ENCODE measurements around the gene PTPA. TPM values are rescaled to one million over a fixed set of nuclear protein-coding genes. Genes with fewer than 3 reads are reported as not detected.
A peak's percentile ranks its signal among the peaks of the same experiment; 100 is the strongest.

Gene PTPA
- total and polyA plus RNA-seq, 2 donors (not counting 1 experiment from before 2014, with no cell fraction given), result 35.0 to 73.9 TPM

DNA sequence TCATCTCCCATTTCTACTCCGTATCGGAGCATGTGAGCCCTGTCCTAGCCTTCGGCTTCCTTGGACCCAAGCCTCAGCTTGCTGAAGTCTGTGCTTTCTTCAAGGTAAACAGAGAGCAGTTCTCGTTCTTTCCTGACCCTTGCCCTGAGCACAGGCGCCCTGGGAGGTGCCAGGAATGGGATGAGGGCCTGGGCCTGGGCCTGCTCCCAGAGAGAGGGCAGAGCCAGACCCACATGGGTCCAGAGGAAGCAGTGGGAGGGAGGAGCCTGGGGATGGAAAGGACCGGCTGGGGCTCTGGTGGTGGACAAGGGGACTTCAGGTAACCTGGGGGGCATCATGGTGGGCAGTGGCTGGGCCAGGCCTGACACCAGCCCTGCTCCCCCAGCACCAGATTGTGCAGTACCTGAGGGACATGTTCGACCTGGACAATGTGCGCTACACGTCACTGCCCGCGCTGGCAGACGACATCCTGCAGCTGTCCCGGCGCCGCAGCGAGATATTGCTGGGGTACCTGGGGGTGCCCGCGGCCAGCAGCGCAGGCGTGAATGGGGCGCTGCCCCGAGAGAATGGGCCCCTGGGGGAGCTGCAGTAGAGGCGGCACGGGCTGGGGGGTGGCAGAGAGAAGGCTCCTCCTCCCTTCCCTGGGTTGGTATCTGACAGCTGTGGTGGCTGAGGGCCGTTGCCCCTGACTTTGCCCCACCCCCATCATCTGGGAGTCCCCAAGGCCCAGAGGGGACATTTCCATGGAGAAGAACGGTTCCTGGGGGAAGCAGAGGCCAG is 41.2 kb upstream of the PTPA start:
- TF ChIP-seq, protein P1, sequence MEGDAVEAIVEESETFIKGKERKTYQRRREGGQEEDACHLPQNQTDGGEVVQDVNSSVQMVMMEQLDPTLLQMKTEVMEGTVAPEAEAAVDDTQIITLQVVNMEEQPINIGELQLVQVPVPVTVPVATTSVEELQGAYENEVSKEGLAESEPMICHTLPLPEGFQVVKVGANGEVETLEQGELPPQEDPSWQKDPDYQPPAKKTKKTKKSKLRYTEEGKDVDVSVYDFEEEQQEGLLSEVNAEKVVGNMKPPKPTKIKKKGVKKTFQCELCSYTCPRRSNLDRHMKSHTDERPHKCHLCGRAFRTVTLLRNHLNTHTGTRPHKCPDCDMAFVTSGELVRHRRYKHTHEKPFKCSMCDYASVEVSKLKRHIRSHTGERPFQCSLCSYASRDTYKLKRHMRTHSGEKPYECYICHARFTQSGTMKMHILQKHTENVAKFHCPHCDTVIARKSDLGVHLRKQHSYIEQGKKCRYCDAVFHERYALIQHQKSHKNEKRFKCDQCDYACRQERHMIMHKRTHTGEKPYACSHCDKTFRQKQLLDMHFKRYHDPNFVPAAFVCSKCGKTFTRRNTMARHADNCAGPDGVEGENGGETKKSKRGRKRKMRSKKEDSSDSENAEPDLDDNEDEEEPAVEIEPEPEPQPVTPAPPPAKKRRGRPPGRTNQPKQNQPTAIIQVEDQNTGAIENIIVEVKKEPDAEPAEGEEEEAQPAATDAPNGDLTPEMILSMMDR (IDR thresholded peaks at IDR 0.05), result peak; percentile 6
- TF ChIP-seq EZH2 (IDR thresholded peaks at IDR 0.05; ENCODE audit: borderline replicate concordance, insufficient read depth, low read depth, low read length, poor library complexity, severe bottlenecking), result no peak
- ATAC-seq (ENCODE audit: low read depth) (no peak), DNase-seq (no peak)
- H4K20me1 ChIP-seq (ENCODE audit: control insufficient read depth, insufficient read depth, low read length, poor library complexity, severe bottlenecking), result no peaks in the 10 kb centered on the region
- H3K9me3 ChIP-seq (ENCODE audit: control extremely low read depth in 1 of 3, control insufficient read depth in 2 of 3, insufficient read depth in 1 of 3, low read length in 2 of 3), result no peaks in the 10 kb centered on the region
- POLR2A ChIA-PET, result interaction anchor here (0.6 to 2.3 kb wide), 3 partner anchors 11 to 40 kb away, joined by 3 to 15 read pairs (median 4); partner anchors contain the start of genes DOLPP1 and MIGA2
- no peaks in the 10 kb centered on the region for H3K27me3 ChIP-seq (replicated peaks in 1 of 4; ENCODE audit: control extremely low read depth in 1 of 4, control insufficient read depth in 3 of 4, insufficient read depth in 4 of 4, low read length in 3 of 4)
- H3K36me3 ChIP-seq (replicated peaks in 1 of 2; ENCODE audit: control extremely low read depth in 1 of 2, control insufficient read depth in 1 of 2, extremely low read depth in 1 of 2, insufficient read depth in 2 of 2, low read length in 1 of 2), result peaks cover 0 to 11% of the 10 kb centered on the region in 2 experiments
- no peaks in the 10 kb centered on the region for H3K9me3 Mint-ChIP-seq (ENCODE audit: insufficient read depth)
- H3K4me2 ChIP-seq (replicated peaks; ENCODE audit: low read depth, low read length, poor library complexity, severe bottlenecking), result peak overlapping the region; percentile 76
- CTCF ChIA-PET, result interaction anchor here (1.7 kb wide), 1 partner anchor 11 kb away, joined by 7 read pairs; the partner anchor contains the start of gene DOLPP1
- peak overlapping the region; percentile 83 for H3K4me3 Mint-ChIP-seq
- H3K4me1 ChIP-seq (ENCODE audit: control insufficient read depth in 2 of 2, insufficient read depth in 2 of 2, low read length in 2 of 2), result peaks cover 25 to 37% of the 10 kb centered on the region in 2 donors
- intact Hi-C loops (cut with micrococcal nuclease), result loop anchor here (1.0 kb wide), 3 partner anchors 11 to 40 kb away; partner anchors contain the start of genes CRAT, DOLPP1 and MIGA2
- H3K27ac Mint-ChIP-seq, result peak overlapping the region; percentile 53
- 47% methylated on average over 23 of the region's 26 CpGs for WGBS (ENCODE audit: insufficient coverage)
- H3K79me2 ChIP-seq (ENCODE audit: control insufficient read depth, insufficient read depth, low read length), result no peaks in the 10 kb centered on the region
- H3K4me1 Mint-ChIP-seq, result peaks cover 25% of the 10 kb centered on the region
- H3K27ac ChIP-seq (ENCODE audit: low read length in 2 of 2), result peak overlapping the region in 1 of 2 donors; percentile 12
- H3K27me3 Mint-ChIP-seq, result no peaks in the 10 kb centered on the region
- H2AFZ ChIP-seq (ENCODE audit: insufficient read depth, low read depth, low read length, poor library complexity, severe bottlenecking), result peak overlapping the region; percentile 69
- peak overlapping the region in 1 of 5 experiments; percentile 39 for H3K4me3 ChIP-seq (ENCODE audit: control extremely low read depth in 1 of 5, extremely low read depth in 1 of 5, insufficient read depth in 1 of 5, low read depth in 2 of 5, low read length in 4 of 5)
- H3K9ac ChIP-seq (ENCODE audit: low read length), result no peak overlapping the region
